CD14-positive monocyte (primary cell): ENCODE measurements around the gene TMEM213. TPM values are rescaled to one million over a fixed set of nuclear protein-coding genes. Genes with fewer than 3 reads are reported as not detected.

Experiments
- DNase-seq, 3 donors: peaks; one replicate each; pipeline ENCODE4 v3.0.0-alpha.2; 2011 to 2022
- H2AFZ ChIP-seq: 2 replicates; pipeline ENCODE4 v1.6.0; 2012; ENCODE audit warnings: mild to moderate bottlenecking, low read depth, low read length, inconsistent platforms; ENCODE audit not compliant: insufficient read depth, poor library complexity, severe bottlenecking
- H3K27ac ChIP-seq, 2 donors: 1 replicate in 1 of 2; 2 replicates in 1 of 2; pipeline ENCODE4 v1.5.1; 2012 to 2013; ENCODE audit warnings: low read length in 2 of 2, control low read depth in 1 of 2, inconsistent platforms in 1 of 2, low read depth in 1 of 2, mild to moderate bottlenecking in 1 of 2
- H3K27me3 ChIP-seq, 2 donors: one replicate each; pipeline versions ENCODE4 v1.6.0 to v1.6.1; 2011 to 2013; ENCODE audit warnings: low read length in 2 of 2; ENCODE audit not compliant: control insufficient read depth in 2 of 2, insufficient read depth in 2 of 2
- H3K36me3 ChIP-seq, 2 donors: replicated peaks in 1 of 2; 1 replicate in 1 of 2; 2 replicates in 1 of 2; pipeline versions ENCODE4 v1.5.1 to v1.6.1; 2012 to 2013; ENCODE audit warnings: low read length in 2 of 2, control low read depth in 1 of 2, inconsistent platforms in 1 of 2, mild to moderate bottlenecking in 1 of 2; ENCODE audit not compliant: insufficient read depth in 2 of 2, control insufficient read depth in 1 of 2
- H3K4me1 ChIP-seq, 2 donors: 1 replicate in 1 of 2; 2 replicates in 1 of 2; pipeline versions ENCODE4 v1.5.1 to v1.6.1; 2012 to 2013; ENCODE audit warnings: low read length in 2 of 2, control low read depth in 1 of 2, inconsistent platforms in 1 of 2, mild to moderate bottlenecking in 1 of 2, moderate library complexity in 1 of 2; ENCODE audit not compliant: insufficient read depth in 2 of 2, control insufficient read depth in 1 of 2
- H3K4me2 ChIP-seq: replicated peaks from 2 replicates; pipeline ENCODE3; 2012; ENCODE audit warnings: low read length, moderate library complexity, mild to moderate bottlenecking; ENCODE audit not compliant: poor library complexity, severe bottlenecking; ENCODE audit errors: extremely low read depth
- H3K4me3 ChIP-seq, 3 experiments: fragments of 200-600 bp in 1 of 3; sonication (generic) in 1 of 3; replicated peaks in 1 of 3; 1 replicate in 2 of 3; 2 replicates in 1 of 3; pipeline ENCODE4 v1.5.1; 2011 to 2013; ENCODE audit warnings: low read length in 3 of 3, mild to moderate bottlenecking in 3 of 3, control low read depth in 2 of 3, low read depth in 2 of 3, inconsistent platforms in 1 of 3, moderate library complexity in 1 of 3
- H3K79me2 ChIP-seq: 2 replicates; pipeline ENCODE4 v1.6.0; 2012; ENCODE audit warnings: mild to moderate bottlenecking, control low read depth, inconsistent platforms, low read length, moderate library complexity; ENCODE audit not compliant: insufficient read depth
- H3K9ac ChIP-seq: 2 replicates; pipeline ENCODE4 v1.6.0; 2017; ENCODE audit warnings: low read length, mild to moderate bottlenecking; ENCODE audit not compliant: insufficient read depth, poor library complexity, severe bottlenecking
- H3K9me3 ChIP-seq, 2 donors: replicated peaks in 1 of 2; 1 replicate in 1 of 2; 2 replicates in 1 of 2; pipeline versions ENCODE4 v1.5.1 to v1.6.1; 2012 to 2013; ENCODE audit warnings: low read length in 2 of 2, control low read depth in 1 of 2; ENCODE audit not compliant: control insufficient read depth in 1 of 2, insufficient read depth in 1 of 2
- H4K20me1 ChIP-seq: 2 replicates; pipeline ENCODE4 v1.6.0; 2012; ENCODE audit warnings: mild to moderate bottlenecking, low read length, control low read depth, moderate library complexity; ENCODE audit not compliant: insufficient read depth
- H3K27ac Mint-ChIP-seq, 7 donors: one replicate each; pipeline ENCODE4 v1.8.0; 2020; ENCODE audit warnings: mild to moderate bottlenecking in 7 of 7, mixed read lengths in 7 of 7, moderate library complexity in 6 of 7, inconsistent platforms in 2 of 7
- H3K27me3 Mint-ChIP-seq, 3 donors: one replicate each; pipeline ENCODE4 v1.8.0; 2021 to 2022; ENCODE audit warnings: low read depth in 3 of 3, mild to moderate bottlenecking in 3 of 3, mixed read lengths in 3 of 3, moderate library complexity in 3 of 3, inconsistent platforms in 1 of 3
- H3K36me3 Mint-ChIP-seq, 2 donors: one replicate each; pipeline ENCODE4 v1.8.0; 2020; ENCODE audit warnings: mixed read lengths in 2 of 2, inconsistent platforms in 1 of 2, mild to moderate bottlenecking in 1 of 2
- H3K4me1 Mint-ChIP-seq: one replicate; pipeline ENCODE4 v1.8.0; 2020; ENCODE audit warnings: mild to moderate bottlenecking, mixed read lengths
- H3K4me3 Mint-ChIP-seq, 2 donors: one replicate each; pipeline ENCODE4 v1.8.0; 2020; ENCODE audit warnings: mild to moderate bottlenecking in 2 of 2, mixed read lengths in 2 of 2, moderate library complexity in 1 of 2
- H3K9me3 Mint-ChIP-seq, 7 donors: one replicate each; pipeline ENCODE4 v1.8.0; 2020 to 2022; ENCODE audit warnings: mixed read lengths in 7 of 7, mild to moderate bottlenecking in 6 of 7, moderate library complexity in 6 of 7, inconsistent platforms in 2 of 7
- WGBS: methylation state at CpG from one replicate; pipeline ENCODE4 v1.1.5; 2013; ENCODE audit warnings: missing lambda C conversion rate; ENCODE audit not compliant: insufficient coverage; 5-methylcytosine and 5-hydroxymethylcytosine counted together
- intact Hi-C, 2 donors: fragments of 100-400 bp; cut with micrococcal nuclease; formaldehyde crosslinking; loops; one replicate each; pipeline versions ENCODE4 v1.15.0 to v1.15.1; 2023
- polyA plus RNA-seq, 3 donors: library from polyadenylated mRNA; depleted of rRNA in 1 of 3; unstranded in 2 of 3; stranded (reverse) in 1 of 3; fragments of 300-500 nt in 2 of 3; fragments of >200 nt in 1 of 3; fragmentation: Illumina TruSeq in 2 of 3; gene quantifications; 1 replicate in 2 of 3; 2 replicates in 1 of 3; pipeline ENCODE4 v1.2.3, GENCODE V29; 2012 to 2021
- TF ChIP-seq, protein P1 (sequence below): fragments of 200-600 bp; IDR thresholded peaks from one replicate; pipeline ENCODE4 v1.8.0; 2022; ENCODE audit warnings: antibody characterized with exemption, mild to moderate bottlenecking

Gene TMEM213
- polyA plus RNA-seq, 3 donors, result not detected

DNA sequence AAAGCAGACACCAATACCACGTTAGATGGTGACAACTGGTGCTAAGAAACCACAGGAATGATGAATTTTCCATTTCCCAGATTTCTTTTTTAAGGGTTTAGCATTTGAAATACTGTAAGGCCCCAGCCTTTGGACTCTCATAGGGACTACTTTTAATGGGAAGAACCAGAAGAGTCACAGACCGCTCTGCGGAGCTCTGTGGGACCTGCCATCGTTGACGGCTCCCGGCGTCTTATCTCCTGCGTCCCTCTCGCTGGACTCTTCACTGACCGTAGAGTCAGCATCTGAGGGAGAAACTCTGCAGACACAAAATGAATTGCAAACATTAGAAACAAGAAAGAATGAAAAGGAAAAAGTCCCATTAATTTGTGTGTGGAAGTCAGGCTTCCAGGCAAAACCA is 81.6 kb downstream of the TMEM213 start:
- no peak for DNase-seq
- no peak overlapping the region for H3K9ac ChIP-seq
- no peaks in the 10 kb centered on the region for H3K36me3 ChIP-seq
- Mint-ChIP-seq H3K36me3 (no peaks in the 10 kb centered on the region), H3K9me3 (no peaks in the 10 kb centered on the region), H3K27ac (no peak overlapping the region), H3K4me3 (no peak overlapping the region), H3K27me3 (peaks cover 0 to 1% (median 0%) of the 10 kb centered on the region in 3 donors), H3K4me1 (no peaks in the 10 kb centered on the region)
- WGBS, result 93% methylated on average over 9 of the region's 10 CpGs
- no peaks in the 10 kb centered on the region for H3K27me3 ChIP-seq
- H3K79me2 ChIP-seq, result no peaks in the 10 kb centered on the region
- H4K20me1 ChIP-seq, result no peaks in the 10 kb centered on the region
- H3K4me2 ChIP-seq, result no peak overlapping the region
- TF ChIP-seq, protein P1, sequence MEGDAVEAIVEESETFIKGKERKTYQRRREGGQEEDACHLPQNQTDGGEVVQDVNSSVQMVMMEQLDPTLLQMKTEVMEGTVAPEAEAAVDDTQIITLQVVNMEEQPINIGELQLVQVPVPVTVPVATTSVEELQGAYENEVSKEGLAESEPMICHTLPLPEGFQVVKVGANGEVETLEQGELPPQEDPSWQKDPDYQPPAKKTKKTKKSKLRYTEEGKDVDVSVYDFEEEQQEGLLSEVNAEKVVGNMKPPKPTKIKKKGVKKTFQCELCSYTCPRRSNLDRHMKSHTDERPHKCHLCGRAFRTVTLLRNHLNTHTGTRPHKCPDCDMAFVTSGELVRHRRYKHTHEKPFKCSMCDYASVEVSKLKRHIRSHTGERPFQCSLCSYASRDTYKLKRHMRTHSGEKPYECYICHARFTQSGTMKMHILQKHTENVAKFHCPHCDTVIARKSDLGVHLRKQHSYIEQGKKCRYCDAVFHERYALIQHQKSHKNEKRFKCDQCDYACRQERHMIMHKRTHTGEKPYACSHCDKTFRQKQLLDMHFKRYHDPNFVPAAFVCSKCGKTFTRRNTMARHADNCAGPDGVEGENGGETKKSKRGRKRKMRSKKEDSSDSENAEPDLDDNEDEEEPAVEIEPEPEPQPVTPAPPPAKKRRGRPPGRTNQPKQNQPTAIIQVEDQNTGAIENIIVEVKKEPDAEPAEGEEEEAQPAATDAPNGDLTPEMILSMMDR, result no peak
- no peaks in the 10 kb centered on the region for H3K4me1 ChIP-seq
- intact Hi-C loops, result no loop called here
- no peak overlapping the region for H3K4me3 ChIP-seq
- H2AFZ ChIP-seq, result no peak overlapping the region
- no peak overlapping the region for H3K27ac ChIP-seq
- no peaks in the 10 kb centered on the region for H3K9me3 ChIP-seq

DNA sequence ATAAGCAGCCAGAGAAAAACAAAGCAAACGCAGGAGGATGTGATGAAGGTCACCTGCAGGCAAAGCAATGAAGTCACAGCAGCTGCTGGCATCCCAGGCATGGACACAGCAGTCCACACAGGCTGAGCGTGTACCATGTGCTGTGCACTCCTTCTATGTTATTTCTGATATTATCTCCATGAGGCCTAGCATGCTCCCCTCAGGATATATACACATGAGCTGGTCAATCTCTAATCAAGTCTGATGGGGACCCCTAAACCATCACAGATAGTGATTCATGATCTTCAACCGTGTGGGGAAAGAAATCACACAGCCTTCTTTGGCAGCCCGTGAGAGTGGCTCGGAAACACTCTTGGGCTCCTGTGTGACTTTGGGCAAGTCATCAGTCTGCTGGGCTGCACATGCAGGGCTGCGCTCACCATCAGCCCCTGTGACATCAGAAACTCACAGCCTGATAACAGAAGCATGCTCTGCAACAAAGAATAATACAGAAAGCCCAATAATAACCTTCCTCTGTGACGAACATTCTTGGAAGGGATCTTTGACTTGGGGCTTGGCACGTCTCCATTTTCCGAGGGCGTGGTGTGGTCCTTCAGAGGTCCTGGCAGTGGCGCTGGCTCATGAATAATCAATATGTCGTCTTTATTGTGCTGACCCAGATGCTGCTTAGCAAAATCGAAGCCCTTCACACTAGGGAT is 83.2 kb downstream of the TMEM213 start:
- Mint-ChIP-seq H3K27ac (no peak overlapping the region), H3K27me3 (peaks cover 0 to 1% (median 0%) of the 10 kb centered on the region in 3 donors), H3K4me1 (no peaks in the 10 kb centered on the region), H3K9me3 (no peaks in the 10 kb centered on the region), H3K36me3 (no peaks in the 10 kb centered on the region), H3K4me3 (no peak overlapping the region)
- H3K36me3 ChIP-seq, result no peaks in the 10 kb centered on the region
- no peak for DNase-seq
- no peak overlapping the region for H3K27ac ChIP-seq
- H3K4me1 ChIP-seq, result no peaks in the 10 kb centered on the region
- no peak overlapping the region for H3K9ac ChIP-seq
- WGBS, result 94% methylated on average over 13 of the region's 13 CpGs
- no peak overlapping the region for H3K4me3 ChIP-seq
- no peak overlapping the region for H2AFZ ChIP-seq
- H3K27me3 ChIP-seq, result no peaks in the 10 kb centered on the region
- intact Hi-C loops, result loop anchor here in 1 of 2 donors (10.0 kb wide), 1 partner anchor 194 kb away; no protein-coding TSS in a partner anchor
- H3K79me2 ChIP-seq, result no peaks in the 10 kb centered on the region
- no peaks in the 10 kb centered on the region for H3K9me3 ChIP-seq
- no peak overlapping the region for H3K4me2 ChIP-seq
- no peaks in the 10 kb centered on the region for H4K20me1 ChIP-seq
- TF ChIP-seq, protein P1, result no peak
